Skeletal muscle tissue (tissue), 4 donors: ENCODE measurements around the gene LARP7. TPM values are rescaled to one million over a fixed set of nuclear protein-coding genes. Genes with fewer than 3 reads are reported as not detected.
"Not testable (repeated sequence)": the region's sequence is repeated elsewhere in the genome, so short reads cannot be mapped to it uniquely, and the experiment has no call there.

Experiments
- H3K27ac ChIP-seq: one replicate; pipeline ENCODE4 v1.7.0; 2013; ENCODE audit warnings: mild to moderate bottlenecking, low read depth, low read length, inconsistent platforms
- H3K27me3 ChIP-seq, 3 donors: one replicate each; pipeline ENCODE4 v1.7.0; 2013; ENCODE audit warnings: low read length in 3 of 3; ENCODE audit not compliant: control insufficient read depth in 3 of 3, insufficient read depth in 3 of 3
- H3K36me3 ChIP-seq, 3 donors: one replicate each; pipeline ENCODE4 v1.7.0; 2013; ENCODE audit warnings: low read length in 3 of 3; ENCODE audit not compliant: control insufficient read depth in 3 of 3, insufficient read depth in 3 of 3
- H3K4me1 ChIP-seq, 3 donors: one replicate each; pipeline ENCODE4 v1.7.0; 2013; ENCODE audit warnings: low read length in 3 of 3, mild to moderate bottlenecking in 3 of 3; ENCODE audit not compliant: control insufficient read depth in 3 of 3, insufficient read depth in 3 of 3
- H3K4me3 ChIP-seq, 3 donors: one replicate each; pipeline ENCODE4 v1.7.0; 2013; ENCODE audit warnings: low read length in 3 of 3
- H3K9ac ChIP-seq, 3 donors: one replicate each; pipeline ENCODE4 v1.7.0; 2013; ENCODE audit warnings: low read length in 3 of 3, mild to moderate bottlenecking in 3 of 3, moderate library complexity in 2 of 3, low read depth in 1 of 3
- H3K9me3 ChIP-seq, 3 donors: one replicate each; pipeline ENCODE4 v1.7.0; 2013; ENCODE audit warnings: low read length in 3 of 3; ENCODE audit not compliant: control insufficient read depth in 3 of 3
- total RNA-seq: library from RNA; depleted of rRNA; stranded (reverse); fragments of >200 nt; gene quantifications from one replicate; pipeline ENCODE4 v1.2.3, GENCODE V29; 2014
- donor health status: Osteomylitis.

LARP7 gene
- total RNA-seq = 16.7 TPM

GRCh38 chr4:112636688-112637551 is at the start of gene LARP7, which contains the start of gene ZGRF1:
Gene LARP7, plus strand, starts transcription at chr4:112637143. Its CDS starts 7,527 bp downstream, at chr4:112644670.
Gene ZGRF1, minus strand, starts transcription at chr4:112636909. Its CDS starts 3,733 bp downstream, at chr4:112633176.
- peak within 1 kb of the TSS; percentile 96 for H3K27ac ChIP-seq
- H3K9me3 ChIP-seq = no peaks in the 10 kb centered on the region
- peak within 1 kb of the TSS; percentile 72 to 97 (median 95) for H3K4me3 ChIP-seq
- no peaks in the 10 kb centered on the region for H3K36me3 ChIP-seq
- peaks cover 10 to 17% (median 16%) of the 10 kb centered on the region in 3 donors for H3K4me1 ChIP-seq
- H3K9ac ChIP-seq = peak within 1 kb of the TSS; percentile 82 to 95 (median 83)
- no peaks in the 10 kb centered on the region for H3K27me3 ChIP-seq

DNA sequence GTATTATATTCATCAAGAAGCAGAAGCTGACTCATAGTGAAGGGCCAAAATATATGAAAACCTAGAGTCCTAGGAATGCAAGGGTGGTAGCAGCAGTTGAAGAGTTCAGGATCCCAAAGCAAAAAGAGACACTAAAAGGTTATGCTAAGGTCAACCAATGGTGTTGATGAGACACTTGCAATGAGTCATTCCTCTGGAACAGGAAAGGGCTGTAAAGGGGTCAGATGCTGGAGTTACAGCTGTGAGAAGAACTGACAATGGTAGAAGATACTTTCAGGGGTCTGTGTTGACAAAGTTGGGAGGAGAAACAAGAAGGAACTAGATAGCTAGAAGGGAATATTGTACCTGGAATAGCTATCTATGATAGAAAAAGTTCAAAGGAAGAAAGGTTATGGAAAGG is 47.7 kb upstream of the LARP7 start:
- no peaks in the 10 kb centered on the region for H3K36me3 ChIP-seq
- no peaks in the 10 kb centered on the region for H3K4me1 ChIP-seq
- H3K27ac ChIP-seq = no peak overlapping the region
- no peak overlapping the region for H3K9ac ChIP-seq
- H3K9me3 ChIP-seq = no peaks in the 10 kb centered on the region
- H3K27me3 ChIP-seq = no peaks in the 10 kb centered on the region
- H3K4me3 ChIP-seq = no peak overlapping the region

GRCh38 chr4:112591593-112591992 is 45.4 kb upstream of the LARP7 start:
- no peaks in the 10 kb centered on the region for H3K27me3 ChIP-seq
- H3K36me3 ChIP-seq = no peaks in the 10 kb centered on the region
- no peaks in the 10 kb centered on the region for H3K9me3 ChIP-seq
- H3K27ac ChIP-seq = no peak overlapping the region
- no peak overlapping the region for H3K4me3 ChIP-seq
- no peaks in the 10 kb centered on the region for H3K4me1 ChIP-seq
- H3K9ac ChIP-seq = no peak overlapping the region

- Histone ChIP-seq H3K36me3 (no peaks in the 10 kb centered on the region), H3K4me3 (no peak overlapping the region), H3K9me3 (no peaks in the 10 kb centered on the region), H3K4me1 (no peaks in the 10 kb centered on the region), H3K27ac (no peak overlapping the region), H3K9ac (no peak overlapping the region), H3K27me3 (no peaks in the 10 kb centered on the region)
Measured at GRCh38 chr4:112592717-112593116, 44.2 kb upstream of the LARP7 start.

GRCh38 chr4:112593438-112594133 is 43.4 kb upstream of the LARP7 start:
- H3K36me3 ChIP-seq = no peaks in the 10 kb centered on the region
- H3K4me1 ChIP-seq = no peaks in the 10 kb centered on the region
- no peaks in the 10 kb centered on the region for H3K27me3 ChIP-seq
- H3K4me3 ChIP-seq = no peak overlapping the region
- H3K9me3 ChIP-seq = no peaks in the 10 kb centered on the region
- no peak overlapping the region for H3K27ac ChIP-seq
- H3K9ac ChIP-seq = no peak overlapping the region

DNA sequence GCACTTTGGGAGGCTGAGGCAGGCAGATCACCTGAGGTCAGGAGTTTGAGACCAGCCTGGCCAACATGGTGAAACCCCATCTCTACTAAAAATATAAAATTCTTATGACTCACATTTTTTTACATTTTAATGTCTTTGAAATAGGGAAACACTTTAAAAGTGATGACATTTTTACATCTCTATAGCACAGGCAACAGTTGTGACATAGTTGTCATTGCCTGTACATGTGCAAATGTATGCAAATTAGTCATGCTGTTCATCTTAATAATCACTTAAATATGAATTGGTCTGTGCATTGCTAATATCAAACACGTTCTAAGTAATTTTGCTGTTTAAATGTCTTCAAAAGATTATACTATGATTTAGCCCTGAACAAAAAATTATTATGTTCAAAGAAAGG is 42.0 kb upstream of the LARP7 start:
- Histone ChIP-seq H3K36me3 (no peaks in the 10 kb centered on the region), H3K4me3 (no peak overlapping the region), H3K4me1 (no peaks in the 10 kb centered on the region), H3K9ac (no peak overlapping the region), H3K27ac (no peak overlapping the region), H3K9me3 (no peaks in the 10 kb centered on the region), H3K27me3 (no peaks in the 10 kb centered on the region)

- no peak overlapping the region for H3K4me3 ChIP-seq
- no peak overlapping the region for H3K9ac ChIP-seq
- no peaks in the 10 kb centered on the region for H3K27me3 ChIP-seq
- no peaks in the 10 kb centered on the region for H3K9me3 ChIP-seq
- H3K27ac ChIP-seq = no peak overlapping the region
- no peaks in the 10 kb centered on the region for H3K4me1 ChIP-seq
- peaks cover 0 to 6% (median 0%) of the 10 kb centered on the region in 3 donors for H3K36me3 ChIP-seq
Measured at GRCh38 chr4:112604589-112604988, 32.4 kb upstream of the LARP7 start.

DNA sequence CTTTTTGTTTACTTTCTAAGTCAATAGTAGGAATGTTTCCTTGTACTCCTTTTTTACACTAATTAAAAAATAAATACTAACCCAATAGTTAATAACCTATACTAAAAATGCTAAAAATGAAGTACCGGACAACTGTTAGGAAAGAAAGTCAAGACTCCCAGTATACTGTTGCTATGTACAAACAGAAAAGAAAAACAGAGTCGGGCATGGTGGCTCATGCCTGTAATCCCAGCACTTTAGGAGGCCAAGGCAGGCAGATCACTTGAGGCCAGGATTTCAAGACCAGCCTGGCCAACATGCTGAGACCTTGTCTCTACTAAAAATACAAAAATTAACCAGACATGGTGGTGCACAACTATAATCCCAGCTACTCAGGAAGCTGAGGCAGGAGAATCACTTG is 24.1 kb upstream of the LARP7 start:
- not testable (repeated sequence) for H3K9ac ChIP-seq, H3K36me3 ChIP-seq, H3K9me3 ChIP-seq, H3K4me3 ChIP-seq, H3K27ac ChIP-seq, H3K4me1 ChIP-seq, H3K27me3 ChIP-seq

DNA sequence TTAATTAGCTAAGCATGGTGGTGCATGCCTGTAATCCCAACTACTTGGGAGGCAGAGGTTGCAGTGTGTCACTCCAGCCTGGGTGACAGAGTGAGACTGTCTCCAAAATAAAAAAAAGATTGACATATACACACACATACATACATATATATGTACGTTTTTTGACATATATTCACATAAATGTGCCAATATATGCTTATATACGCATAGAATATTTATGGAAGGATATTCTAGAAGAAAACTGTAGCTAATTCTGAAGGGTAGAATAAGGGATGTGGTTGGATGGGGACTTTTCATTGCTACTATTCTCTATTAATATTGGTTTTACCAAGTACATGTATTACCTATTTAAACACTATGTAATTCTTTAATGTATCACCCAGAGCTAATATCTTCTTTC is 20.0 kb upstream of the LARP7 start:
- Histone ChIP-seq H3K4me3 (no peak overlapping the region), H3K4me1 (no peaks in the 10 kb centered on the region)

GRCh38 chr4:112626228-112626627 is 10.7 kb upstream of the LARP7 start:
- H3K9ac ChIP-seq = no peak overlapping the region
- H3K27ac ChIP-seq = no peak overlapping the region
- H3K9me3 ChIP-seq = no peaks in the 10 kb centered on the region
- H3K4me3 ChIP-seq = no peak overlapping the region
- no peaks in the 10 kb centered on the region for H3K27me3 ChIP-seq
- H3K36me3 ChIP-seq = peaks cover 0 to 3% (median 0%) of the 10 kb centered on the region in 3 donors
- no peaks in the 10 kb centered on the region for H3K4me1 ChIP-seq

More for the DNA sequence above, 20.0 kb upstream of the LARP7 start:
- Histone ChIP-seq H3K36me3 (peaks cover 0 to 4% (median 3%) of the 10 kb centered on the region in 3 donors), H3K9me3 (no peaks in the 10 kb centered on the region), H3K27me3 (no peaks in the 10 kb centered on the region), H3K9ac (no peak overlapping the region), H3K27ac (no peak overlapping the region)
